Testis (tissue), 2 donors: ENCODE measurements around the gene PIP4K2A.

Experiments used
- CTCF ChIP-seq, 3 experiments: fragments of 450-650 bp in 2 of 3; fragments of 200-600 bp in 1 of 3; sonication (generic) in 1 of 3; IDR thresholded peaks; one replicate each; pipeline ENCODE4 v1.5.1; 2016 to 2019; ENCODE audit warnings: antibody characterized with exemption in 3 of 3, mild to moderate bottlenecking in 2 of 3, moderate library complexity in 1 of 3
- POLR2A ChIP-seq: fragments of 450-650 bp; IDR thresholded peaks from one replicate; pipeline ENCODE4 v1.6.1; 2017; ENCODE audit warnings: antibody characterized with exemption, mild to moderate bottlenecking, moderate library complexity

DNA sequence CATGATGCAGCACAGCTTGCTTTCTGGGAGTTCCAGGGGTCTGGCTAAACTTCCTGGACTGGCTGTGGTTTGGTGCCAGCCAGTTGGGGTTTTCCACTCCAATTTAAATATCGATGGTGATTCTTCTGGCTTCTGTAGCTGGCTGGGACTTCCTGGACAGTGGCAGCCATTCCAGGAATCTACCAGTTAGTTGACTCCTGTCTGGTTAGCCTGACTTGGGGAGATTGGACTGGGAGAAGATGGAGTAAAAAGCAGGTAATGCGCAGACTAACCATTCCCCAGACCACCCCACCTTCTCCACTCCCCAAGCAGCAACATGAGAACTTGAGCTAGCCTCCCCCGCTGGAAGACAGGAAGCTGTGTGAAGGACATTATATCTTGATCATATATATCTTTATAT lies 6.3 kb upstream of the PIP4K2A start:
- no peak for TF ChIP-seq CTCF (IDR thresholded peaks at IDR 0.05)
- TF ChIP-seq POLR2A, result no peak
